T-helper 1 cell treated with Interleukin-12 subunit alpha and Interleukin-12 subunit beta and Interleukin-4 antibody, amounts not matched to agents 30 ng/mL and 1 ng/mL, for 36 hours (primary cell): ENCODE results near the gene TMEM134. TPM values are rescaled to one million over a fixed set of nuclear protein-coding genes. Genes with fewer than 3 reads are reported as not detected.

Source experiments
- intact Hi-C: fragments of 100-400 bp; cut with micrococcal nuclease; formaldehyde crosslinking; loops from one replicate; pipeline ENCODE4 v1.15.1; 2024
- total RNA-seq: library from RNA; stranded (reverse); gene quantifications from 2 replicates; pipeline ENCODE4 v1.2.3, GENCODE V29; 2022

Gene TMEM134
- total RNA-seq, 1 donor from 2014 or later: 43.9 TPM

GRCh38 chr11:67440229-67441097 lies 28.6 kb downstream of the TMEM134 start:
- intact Hi-C loops: no loop called here

- intact Hi-C loops: loop anchor here (1.0 to 2.0 kb wide), 2 partner anchors 45 to 167 kb away; partner anchors contain the start of gene NDUFV1
These were observed 29.5 kb downstream of the TMEM134 start for GRCh38 chr11:67439321-67440228.

- intact Hi-C loops: loop anchor here (1.0 to 2.0 kb wide), 3 partner anchors 8 to 46 kb away; partner anchors contain the start of gene TMEM134
These were observed 30.7 kb downstream of the TMEM134 start for GRCh38 chr11:67438158-67438902.

- intact Hi-C loops: loop anchor here (1.0 to 2.0 kb wide), 6 partner anchors 9 to 69 kb away; partner anchors contain the start of gene TMEM134
These were observed 31.3 kb downstream of the TMEM134 start for GRCh38 chr11:67437809-67438157.

GRCh38 chr11:67437082-67437808 lies 31.8 kb downstream of the TMEM134 start, which contains the start of gene PTPRCAP:
Gene PTPRCAP, minus strand, starts transcription at chr11:67437682. Its CDS starts 63 bp downstream, at chr11:67437619.
- intact Hi-C loops: loop anchor here (1.0 kb wide), 3 partner anchors 27 to 69 kb away; no protein-coding TSS in a partner anchor

GRCh38 chr11:67436459-67437081 lies 32.5 kb downstream of the TMEM134 start:
- intact Hi-C loops: loop anchor here (1.0 kb wide), 4 partner anchors 8 to 70 kb away; partner anchors contain the start of gene RPS6KB2

- intact Hi-C loops: loop anchor here (1.0 kb wide), 1 partner anchor 8 kb away; the partner anchor contains the start of gene RPS6KB2
These were observed 33.2 kb downstream of the TMEM134 start for GRCh38 chr11:67435727-67436458.

- intact Hi-C loops: no loop called here
These were observed 33.9 kb downstream of the TMEM134 start for GRCh38 chr11:67435031-67435726.

- intact Hi-C loops: no loop called here
These were observed 34.6 kb downstream of the TMEM134 start for GRCh38 chr11:67434395-67434881.

- intact Hi-C loops: no loop called here
These were observed 35.3 kb downstream of the TMEM134 start for GRCh38 chr11:67433536-67434394.

GRCh38 chr11:67432655-67433349 lies 36.2 kb downstream of the TMEM134 start:
- intact Hi-C loops: no loop called here

- intact Hi-C loops: no loop called here
These were observed 37.5 kb downstream of the TMEM134 start for GRCh38 chr11:67431346-67432249.

GRCh38 chr11:67429722-67430121 lies 39.3 kb downstream of the TMEM134 start:
- intact Hi-C loops: no loop called here

GRCh38 chr11:67429038-67429668 lies 39.9 kb downstream of the TMEM134 start:
- intact Hi-C loops: no loop called here
